Raji (cell line): Measurements from ENCODE around the gene NHP2.

ENCODE experiments used
- POLR2A ChIP-seq: IDR thresholded peaks from 2 replicates; pipeline ENCODE4 v1.6.1; 2011; ENCODE audit warnings: low read depth, low read length, control low read depth; ENCODE audit not compliant: insufficient read depth

The NHP2 gene

GRCh38 chr5:178153530-178154340, at the start of gene NHP2:
TSS of gene NHP2 (minus strand) at chr5:178153885. CDS start at chr5:178153817, 68 bp downstream.
- peak; percentile 76 for TF ChIP-seq POLR2A

GRCh38 chr5:178202541-178202940, 48.9 kb upstream of the NHP2 start:
- TF ChIP-seq POLR2A: no peak

GRCh38 chr5:178201927-178202235, 48.2 kb upstream of the NHP2 start:
- TF ChIP-seq POLR2A: no peak

GRCh38 chr5:178201221-178201926, 47.7 kb upstream of the NHP2 start:
- TF ChIP-seq POLR2A: no peak

- TF ChIP-seq POLR2A: no peak
These were observed 46.1 kb upstream of the NHP2 start for GRCh38 chr5:178199581-178200434.

GRCh38 chr5:178198706-178199105, 45.0 kb upstream of the NHP2 start:
- no peak for TF ChIP-seq POLR2A

GRCh38 chr5:178196986-178197385, 43.3 kb upstream of the NHP2 start:
- TF ChIP-seq POLR2A: no peak

GRCh38 chr5:178196281-178196812, 42.7 kb upstream of the NHP2 start:
- no peak for TF ChIP-seq POLR2A

GRCh38 chr5:178194026-178194425, 40.3 kb upstream of the NHP2 start:
- TF ChIP-seq POLR2A: no peak

- no peak for TF ChIP-seq POLR2A
These were observed 39.6 kb upstream of the NHP2 start for GRCh38 chr5:178193251-178193809.

GRCh38 chr5:178192787-178193186, 39.1 kb upstream of the NHP2 start:
- TF ChIP-seq POLR2A: no peak

GRCh38 chr5:178192244-178192643, 38.6 kb upstream of the NHP2 start:
- TF ChIP-seq POLR2A: no peak

GRCh38 chr5:178191661-178192060, 38.0 kb upstream of the NHP2 start:
- TF ChIP-seq POLR2A: no peak

GRCh38 chr5:178189433-178189832, 35.7 kb upstream of the NHP2 start:
- no peak for TF ChIP-seq POLR2A

- no peak for TF ChIP-seq POLR2A
These were observed 33.3 kb upstream of the NHP2 start, which contains the start of gene GMCL2 for GRCh38 chr5:178187014-178187413. TSS of gene GMCL2 (minus strand) at chr5:178187371. CDS start at chr5:178187299, 72 bp downstream.
